ENCODE results near the gene PRODH.

DNA sequence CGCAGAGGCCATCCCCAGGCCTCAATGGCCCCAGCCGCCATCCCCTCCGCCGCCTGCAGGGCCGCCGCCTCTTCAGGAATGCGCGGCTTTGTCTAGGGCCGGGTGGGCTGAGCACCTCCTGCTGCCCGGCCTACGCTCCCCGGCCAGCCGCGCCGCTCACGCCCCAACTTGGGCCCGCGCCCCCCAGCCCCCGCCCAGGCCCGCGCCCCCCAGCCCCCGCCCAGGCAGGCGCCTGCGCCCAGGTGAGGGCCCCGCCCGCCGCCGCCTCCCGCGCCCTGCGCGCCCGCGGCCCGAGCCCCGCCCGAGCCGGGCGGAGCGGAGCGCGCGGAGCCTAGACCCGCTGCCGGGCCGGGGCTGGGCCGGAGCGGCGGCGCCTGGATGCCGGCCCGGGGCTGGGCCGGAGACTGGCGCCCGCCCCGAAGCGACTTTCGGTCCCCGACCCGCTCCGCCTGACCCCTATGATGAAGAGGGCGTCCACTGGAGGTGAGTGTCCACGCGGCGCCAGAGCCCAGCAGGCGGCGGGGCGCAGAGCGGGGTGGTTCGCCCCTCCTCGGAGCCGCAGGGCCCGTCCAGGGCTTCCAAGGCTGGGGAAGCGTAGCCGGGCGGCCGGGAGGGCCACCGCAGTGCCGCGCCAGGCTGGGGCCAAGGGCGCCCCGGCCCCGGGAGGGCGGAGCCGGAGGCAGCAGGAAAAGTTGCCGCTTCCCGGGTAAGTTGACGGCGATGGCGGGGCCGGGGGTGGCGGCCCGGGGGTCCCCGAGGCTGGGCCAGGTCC is 34.3 kb upstream of the PRODH start:
- TF ChIP-seq BHLHE40 (IDR thresholded peaks at IDR 0.05; ENCODE audit: borderline replicate concordance) (no peak), SUZ12 (IDR thresholded peaks at IDR 0.05) (no peak), FOXM1 (IDR thresholded peaks at IDR 0.05; ENCODE audit: borderline replicate concordance) (no peak), SP1 (IDR thresholded peaks at IDR 0.05) (no peak), FOXA1 (IDR thresholded peaks at IDR 0.05) (no peak), ELF4 (IDR thresholded peaks at IDR 0.05) (no peak), LEF1 (IDR thresholded peaks at IDR 0.05; ENCODE audit: borderline replicate concordance) (no peak), L3MBTL2 (conservative IDR thresholded peaks at IDR 0.05) (no peak), ZNF384 (IDR thresholded peaks at IDR 0.05) (no peak), FOXK2 (IDR thresholded peaks at IDR 0.05) (no peak), HDGF (IDR thresholded peaks at IDR 0.05; ENCODE audit: borderline replicate concordance) (no peak), ARNT (IDR thresholded peaks at IDR 0.05) (no peak), TARDBP (IDR thresholded peaks at IDR 0.05) (no peak)
- TF ChIP-seq, protein P1, sequence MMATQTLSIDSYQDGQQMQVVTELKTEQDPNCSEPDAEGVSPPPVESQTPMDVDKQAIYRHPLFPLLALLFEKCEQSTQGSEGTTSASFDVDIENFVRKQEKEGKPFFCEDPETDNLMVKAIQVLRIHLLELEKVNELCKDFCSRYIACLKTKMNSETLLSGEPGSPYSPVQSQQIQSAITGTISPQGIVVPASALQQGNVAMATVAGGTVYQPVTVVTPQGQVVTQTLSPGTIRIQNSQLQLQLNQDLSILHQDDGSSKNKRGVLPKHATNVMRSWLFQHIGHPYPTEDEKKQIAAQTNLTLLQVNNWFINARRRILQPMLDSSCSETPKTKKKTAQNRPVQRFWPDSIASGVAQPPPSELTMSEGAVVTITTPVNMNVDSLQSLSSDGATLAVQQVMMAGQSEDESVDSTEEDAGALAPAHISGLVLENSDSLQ (IDR thresholded peaks at IDR 0.05): no peak

Data from HEK293T (cell line).